HuH-7.5 (cell line): Measurements from ENCODE around the gene MR1.
A peak's percentile ranks its signal among the peaks of the same experiment; 100 is the strongest.

Experiments used
- DNase-seq: peaks from one replicate; pipeline ENCODE4 v3.0.0; 2011; ENCODE audit warnings: low spot score

MR1 gene

DNA sequence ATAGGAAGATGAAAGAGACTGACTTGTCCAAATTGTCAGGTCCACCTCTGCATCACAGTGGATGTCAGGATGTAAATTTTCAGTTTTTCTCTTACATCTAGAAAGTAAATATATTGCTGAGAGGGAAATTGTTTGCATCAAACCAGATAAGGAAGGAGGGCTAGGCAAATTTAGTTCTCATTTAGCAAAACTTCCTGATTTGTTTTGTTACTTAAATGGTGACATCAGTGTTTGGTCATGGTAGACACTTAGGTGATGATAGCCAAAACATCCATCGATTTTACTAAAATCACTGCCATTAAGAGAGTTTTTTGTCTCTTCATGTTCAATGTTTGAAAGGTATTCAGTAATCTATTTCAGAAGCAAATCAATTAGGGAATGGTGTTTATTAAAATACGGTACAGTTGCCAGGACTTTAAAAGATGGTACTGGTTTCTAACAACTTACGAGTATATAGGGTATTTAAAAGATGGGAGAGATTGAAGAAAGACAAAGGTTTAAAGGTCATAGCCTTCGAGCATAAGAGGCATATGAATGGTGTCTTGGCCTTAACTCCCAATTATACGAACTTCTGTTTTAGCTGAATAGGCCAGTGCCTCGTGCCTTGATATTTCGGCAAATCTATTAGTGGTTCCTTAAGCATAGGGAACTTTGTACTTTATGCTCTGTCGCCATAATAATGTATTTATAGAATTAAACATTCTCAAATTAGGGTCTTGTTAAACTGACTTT, 57.7 kb downstream of the MR1 start:
- no peak for DNase-seq

DNA sequence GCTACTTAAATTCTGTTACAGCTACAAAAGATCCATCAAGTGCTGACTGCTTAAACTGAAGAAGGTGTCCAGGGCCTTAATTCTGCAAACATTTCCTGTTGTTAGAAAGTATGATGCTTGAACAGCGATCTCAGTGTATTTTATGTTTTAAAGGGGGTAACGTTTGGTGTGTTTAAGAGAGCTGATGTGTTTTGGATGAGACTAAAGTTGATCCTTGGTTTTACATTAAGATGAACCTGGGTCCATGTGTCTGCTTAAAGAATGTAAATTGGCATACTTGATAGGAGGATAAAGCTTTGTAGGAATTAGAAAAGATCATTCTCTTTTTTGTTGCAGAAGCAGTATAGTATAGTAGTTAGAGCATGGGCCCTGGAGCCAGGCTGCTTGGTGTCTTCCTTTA, 58.3 kb downstream of the MR1 start:
- DNase-seq: no peak

DNA sequence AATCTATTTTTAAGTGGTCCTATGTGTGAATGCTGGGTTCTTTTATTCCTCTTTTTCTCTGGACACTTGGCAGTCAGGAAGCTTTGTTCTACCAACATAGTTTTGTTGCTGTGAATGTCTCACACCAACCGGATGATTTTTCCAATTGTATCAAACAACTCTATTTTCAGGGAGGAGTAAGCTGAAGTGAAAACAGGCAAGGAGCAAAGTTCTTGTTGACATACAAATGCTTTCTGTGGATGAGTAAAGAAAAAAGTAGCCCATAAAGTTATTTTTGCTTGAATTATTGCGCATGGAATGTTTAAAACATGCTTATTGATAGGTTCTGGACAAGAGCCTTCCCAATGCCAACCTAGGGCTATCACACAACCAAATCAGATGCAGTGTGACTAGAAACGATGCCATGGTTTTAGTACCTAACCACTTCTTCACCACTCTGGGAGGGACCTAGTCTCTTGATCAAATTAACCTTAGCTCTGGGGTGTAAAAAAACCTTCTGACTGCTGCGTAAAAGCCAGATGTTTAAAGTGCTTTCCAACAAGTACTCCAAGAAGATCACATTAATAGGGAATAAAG, 59.2 kb downstream of the MR1 start:
- DNase-seq: no peak

DNA sequence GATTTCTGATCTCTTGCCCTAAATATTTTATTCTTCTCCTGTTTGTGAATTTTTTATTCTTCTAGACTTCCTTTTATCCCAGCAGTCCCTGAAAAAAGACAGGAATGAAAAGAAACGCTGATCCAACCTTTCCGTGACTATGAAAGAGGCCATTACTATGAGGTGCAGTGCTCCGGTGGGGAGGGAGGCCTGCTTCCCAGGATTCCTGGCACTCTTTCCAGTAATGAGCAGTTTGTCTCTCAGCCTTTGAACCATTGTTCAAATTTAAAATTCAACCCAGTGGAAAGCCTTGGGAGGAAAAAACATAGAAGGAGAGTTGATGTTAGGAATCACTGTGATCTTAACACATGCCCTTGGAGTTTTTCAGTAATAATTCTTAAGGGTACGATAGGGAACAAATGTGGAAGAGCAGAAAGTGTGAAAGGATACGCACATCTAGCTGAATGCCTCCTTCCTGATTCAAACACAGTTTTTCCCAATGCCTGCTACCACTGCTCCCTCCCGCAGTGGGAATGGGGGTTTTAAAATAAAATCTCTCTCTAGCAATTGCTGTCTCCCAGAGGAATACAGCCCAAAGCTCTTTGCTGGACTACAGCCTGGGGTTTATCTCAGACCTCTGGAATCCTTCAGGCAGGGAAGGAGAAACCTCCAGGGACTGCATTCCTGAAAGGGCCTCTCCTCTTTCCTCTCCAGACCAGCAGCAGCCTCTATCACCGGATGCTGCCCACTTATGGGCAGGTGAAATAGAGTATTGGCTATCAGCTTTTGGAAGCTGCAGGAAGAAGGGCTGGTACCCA, 60.8 kb downstream of the MR1 start:
- no peak for DNase-seq

DNA sequence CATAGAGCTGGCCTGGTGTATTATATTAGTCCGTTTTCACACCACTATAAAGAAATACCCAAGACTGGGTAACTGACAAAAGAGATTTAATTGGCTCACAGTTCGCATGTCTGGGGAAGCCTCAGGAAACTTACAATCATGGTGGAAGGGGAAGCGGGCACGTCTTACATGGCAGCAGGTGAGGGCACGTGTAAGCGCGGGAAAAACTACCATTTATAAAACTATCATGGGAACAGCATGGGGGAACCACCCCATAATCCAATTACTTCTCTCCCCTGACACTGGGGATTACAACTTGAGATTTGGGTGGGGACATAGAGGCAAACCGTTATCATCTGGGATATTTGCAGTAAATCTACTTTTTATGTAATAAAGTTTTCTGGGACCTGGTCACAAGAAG, 61.5 kb downstream of the MR1 start:
- no peak for DNase-seq

DNA sequence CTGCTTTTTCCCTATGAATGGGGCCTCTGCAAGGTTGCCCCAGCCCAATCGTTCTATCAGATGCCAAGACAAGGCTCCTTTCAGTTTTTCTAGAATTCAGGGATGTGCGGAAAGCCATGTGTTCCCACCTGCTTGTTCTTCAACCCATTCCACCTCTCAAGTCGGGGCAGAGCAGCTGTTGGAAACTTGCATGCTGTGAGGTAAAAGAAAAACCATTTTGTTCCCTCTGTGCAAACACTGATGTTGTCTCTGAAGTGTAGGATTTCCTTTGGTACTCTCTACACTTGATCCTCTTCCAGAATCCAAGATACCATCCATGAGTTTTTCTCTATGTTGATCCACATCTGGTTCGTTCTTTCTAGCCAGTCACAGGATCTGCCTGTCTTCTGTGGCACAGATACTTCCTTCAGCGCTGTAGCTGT, 62.0 kb downstream of the MR1 start:
- DNase-seq: no peak

DNA sequence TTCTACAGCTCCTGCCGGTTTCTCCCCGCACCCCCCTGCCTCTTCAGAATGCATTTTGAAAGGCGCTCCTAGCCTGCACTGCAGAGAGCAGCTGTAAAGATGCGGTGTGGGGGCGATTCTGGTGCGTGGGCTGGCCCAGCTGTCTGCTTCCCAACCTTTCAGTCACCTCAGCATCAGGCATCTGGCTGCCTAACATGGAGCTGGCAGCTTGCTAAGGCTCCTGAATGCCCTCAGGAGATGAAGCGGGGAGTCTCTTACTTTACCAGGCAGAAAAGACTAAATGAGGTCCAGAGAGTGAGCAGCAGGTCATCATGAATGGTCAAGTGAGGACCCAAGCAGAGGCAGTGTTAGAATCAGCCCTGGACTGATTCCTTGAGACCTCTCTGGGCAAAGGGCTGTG, 63.5 kb downstream of the MR1 start:
- DNase-seq: no peak

DNA sequence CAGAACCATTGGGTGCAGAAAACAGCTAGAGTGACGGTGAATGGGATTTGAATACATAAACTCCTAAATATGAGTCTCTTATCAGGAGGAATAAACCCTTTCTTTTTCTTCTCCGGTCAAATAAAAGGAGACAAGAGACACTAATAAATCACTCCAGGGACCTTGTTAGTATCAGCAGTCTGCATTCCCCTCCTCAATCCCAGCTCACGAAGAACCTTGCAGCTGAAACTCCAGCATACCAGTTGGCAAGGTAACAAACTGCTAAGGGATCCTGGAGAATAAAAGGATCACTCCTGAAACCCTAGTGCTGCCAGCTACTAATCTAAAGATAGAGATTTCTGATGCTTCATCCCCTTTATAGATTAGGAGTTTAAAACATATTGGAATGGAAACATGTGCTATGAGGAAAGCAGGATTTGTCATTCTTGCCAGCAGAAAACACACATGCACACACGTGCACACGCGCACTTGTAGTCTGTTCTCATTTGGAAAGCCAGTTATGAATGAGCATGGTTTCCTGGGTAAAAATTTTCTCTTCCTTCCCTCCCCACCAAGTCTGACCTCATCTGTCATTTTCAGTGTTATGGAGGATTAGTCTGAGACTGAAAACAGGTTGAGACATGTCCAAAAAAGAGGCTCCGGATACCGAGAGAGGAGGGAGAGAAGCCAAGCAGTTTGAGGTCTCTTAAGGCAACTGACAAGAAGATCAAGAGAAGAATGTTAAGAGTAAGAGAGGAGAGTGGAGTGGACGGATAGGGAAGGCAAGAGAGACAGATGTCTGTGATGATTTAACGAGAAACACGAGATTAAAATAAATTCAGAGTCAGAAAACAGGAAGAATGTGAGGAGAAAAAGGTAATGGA, 65.6 kb downstream of the MR1 start:
- no peak for DNase-seq

DNA sequence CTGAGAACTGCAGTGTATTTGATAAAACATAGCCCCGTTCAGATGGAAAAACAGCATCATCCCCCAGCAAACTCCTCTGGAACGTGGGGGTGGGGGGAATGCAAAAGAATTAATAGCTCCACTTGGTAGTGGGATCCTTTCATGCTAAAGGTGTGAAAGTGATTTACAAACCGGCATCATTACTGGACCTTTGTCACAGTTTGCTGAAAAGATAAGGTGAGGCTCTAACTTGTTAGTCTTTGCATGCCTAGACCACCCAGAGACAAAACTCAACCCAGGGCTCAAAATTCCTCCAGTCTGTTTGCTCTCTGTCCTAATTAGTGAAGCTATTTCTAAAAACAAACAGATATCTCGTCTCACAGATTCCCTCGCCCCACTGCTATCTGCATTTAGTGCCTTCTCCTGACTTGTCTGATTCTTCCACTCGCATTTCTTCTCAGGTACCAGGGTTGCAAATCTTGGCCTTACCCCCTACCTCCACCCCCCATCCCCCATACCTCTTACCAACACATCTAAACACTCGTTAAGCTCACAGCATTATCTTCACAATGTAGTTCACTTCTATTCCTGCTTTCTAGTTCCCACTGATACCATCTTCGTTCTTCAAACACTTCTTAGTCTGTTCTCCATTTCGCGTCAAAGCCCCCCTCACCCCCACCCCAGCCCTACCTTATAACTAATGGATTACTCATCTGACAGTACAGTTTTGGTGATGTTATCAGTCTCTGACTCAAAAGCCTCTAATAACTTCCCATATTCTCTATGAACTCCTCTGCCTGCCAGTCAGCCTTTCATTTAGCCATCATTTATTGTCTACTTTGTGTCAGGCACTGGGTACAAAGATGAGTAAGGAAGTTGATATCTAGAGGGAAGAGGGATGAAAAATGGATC, 66.5 kb downstream of the MR1 start:
- DNase-seq: no peak

DNA sequence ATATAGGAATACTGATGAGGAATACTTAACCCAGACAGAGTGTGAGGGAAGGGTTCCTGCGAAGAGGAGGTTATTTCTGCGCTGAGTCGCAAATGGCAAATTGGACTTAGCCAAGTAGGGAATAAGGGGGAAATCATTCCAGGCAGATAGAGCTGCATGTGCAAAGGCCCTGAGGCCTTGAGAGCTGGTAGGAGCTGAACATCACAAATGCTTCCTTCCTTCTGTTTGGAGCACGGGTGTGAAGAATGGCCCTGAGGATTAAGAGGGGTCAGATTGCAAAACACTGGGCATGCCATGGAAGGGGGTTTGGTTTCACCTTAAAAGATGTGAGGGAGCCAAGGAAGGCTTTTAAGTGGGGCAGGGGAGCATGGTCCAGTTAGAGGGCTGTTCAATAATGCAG, 67.2 kb downstream of the MR1 start:
- DNase-seq: no peak

DNA sequence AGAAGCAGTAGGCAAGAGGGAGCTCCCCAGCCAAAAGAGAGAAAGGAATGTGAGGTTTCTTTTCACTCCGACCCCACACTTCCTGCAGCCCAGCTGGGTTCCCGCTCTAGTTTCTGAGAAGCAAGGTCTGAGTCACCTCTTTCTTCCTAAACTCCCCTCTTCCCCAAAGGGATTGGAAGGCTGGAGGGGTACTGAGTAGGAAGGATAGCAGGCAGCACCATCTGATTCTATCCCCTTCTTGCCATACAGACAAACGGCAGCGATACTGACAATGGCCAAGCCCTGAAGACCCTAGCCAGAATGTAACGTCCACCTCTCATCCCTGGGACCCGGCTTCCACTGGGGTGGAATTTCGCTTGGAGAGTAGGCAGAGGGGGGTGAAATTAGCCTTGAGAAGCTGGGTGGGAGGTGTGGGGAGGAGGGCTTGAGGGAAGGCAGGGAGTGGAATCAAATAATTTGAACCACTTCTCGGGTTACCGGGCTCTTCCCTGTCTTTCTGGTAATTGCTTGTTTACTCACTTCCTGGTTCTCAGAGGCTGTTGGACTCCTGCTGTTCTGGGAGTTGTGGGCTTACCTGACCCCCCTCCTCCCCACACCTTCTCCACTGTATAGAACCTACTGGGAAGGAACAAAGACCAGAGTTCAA, 67.9 kb downstream of the MR1 start:
- DNase-seq: no peak

DNA sequence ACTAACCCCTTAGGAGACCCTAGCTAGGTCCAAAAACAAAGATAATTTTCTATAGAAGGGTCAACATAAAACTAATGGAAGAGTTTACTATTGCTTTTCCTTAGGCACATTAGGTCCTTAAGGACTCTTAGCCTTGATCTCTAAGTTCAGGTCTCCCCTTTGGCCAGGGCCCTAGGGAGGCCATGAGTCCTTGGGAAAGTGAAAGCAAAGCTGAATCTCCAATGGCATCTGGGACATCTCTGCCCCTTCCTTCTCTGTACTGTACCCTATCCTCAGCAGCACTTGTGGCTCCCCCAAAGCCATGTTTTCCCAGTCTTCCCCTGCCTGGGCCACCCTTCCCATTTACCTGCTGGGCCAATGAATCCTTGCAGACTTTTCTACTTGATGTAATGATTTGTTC, 69.1 kb downstream of the MR1 start:
- no peak for DNase-seq

DNA sequence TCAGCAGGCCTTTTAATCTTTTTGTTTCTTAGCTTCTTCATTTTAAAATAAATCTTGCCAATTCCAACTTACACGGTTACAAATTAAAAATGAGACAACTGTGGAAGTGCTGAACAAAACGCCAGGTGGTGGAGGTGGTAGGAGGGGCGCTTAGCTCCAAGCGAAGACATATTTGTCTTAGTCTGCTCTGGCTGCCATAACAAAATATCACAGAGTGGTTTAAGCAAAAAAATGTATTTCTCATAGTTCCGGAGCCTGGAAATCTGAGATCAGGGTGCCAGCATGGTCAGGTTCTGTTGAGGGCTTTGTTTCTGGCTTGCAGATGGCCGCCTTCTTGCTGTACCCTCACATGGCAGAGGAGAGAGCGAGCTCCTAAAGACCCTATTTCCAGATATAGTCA, 69.6 kb downstream of the MR1 start:
- no peak for DNase-seq

DNA sequence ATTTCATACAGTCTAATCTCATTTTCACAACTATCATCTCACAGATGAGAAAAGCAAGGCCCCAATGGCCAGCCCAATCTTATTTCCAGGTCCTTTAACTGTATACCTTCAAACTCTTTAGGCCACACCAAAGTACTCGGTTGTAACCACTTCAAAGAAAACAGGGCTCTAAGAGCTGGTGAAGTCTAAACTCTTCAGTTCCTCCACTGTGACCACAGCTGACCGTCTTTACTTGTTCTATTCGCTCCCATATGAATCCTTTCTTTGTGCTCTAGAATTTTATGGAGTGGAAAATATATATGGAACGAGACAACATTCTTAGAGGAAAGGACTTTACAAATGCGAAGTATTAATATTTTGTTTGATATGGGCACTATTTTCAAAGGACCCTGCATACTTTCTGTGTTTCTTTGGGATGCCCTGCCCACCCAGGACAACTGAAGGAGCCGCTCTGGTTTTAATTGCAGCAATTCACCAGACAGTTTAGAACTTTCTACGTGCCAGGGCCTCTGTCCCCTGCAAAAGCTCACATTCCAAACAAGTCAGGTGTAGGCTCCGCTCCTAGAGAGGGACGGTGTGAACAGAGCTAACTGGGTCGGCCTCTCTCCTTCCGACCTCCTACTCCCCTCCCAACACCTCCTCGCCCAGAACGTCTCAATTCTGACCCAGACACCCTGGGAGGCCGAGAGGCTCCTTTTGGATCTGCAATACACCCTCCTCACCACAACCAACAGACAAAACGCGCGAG, 70.4 kb downstream of the MR1 start:
- no peak for DNase-seq

DNA sequence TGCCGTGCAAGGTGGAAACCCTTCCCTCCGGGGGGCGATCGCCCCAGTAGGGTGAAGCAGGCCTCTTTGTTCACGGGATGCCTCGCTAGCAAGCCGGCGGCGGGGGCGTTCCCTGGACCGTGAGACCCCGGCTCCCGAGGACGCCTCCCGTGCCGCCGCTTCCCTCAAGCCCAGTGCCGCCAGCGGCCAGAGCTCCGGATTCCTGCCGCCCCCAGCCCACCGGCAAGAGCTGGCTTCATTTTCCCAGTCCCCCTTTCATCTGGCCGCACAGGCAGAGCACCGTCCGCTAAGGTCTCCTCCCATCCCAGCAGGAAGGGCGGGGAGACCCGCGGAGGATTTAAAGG, 71.0 kb downstream of the MR1 start:
- DNase-seq: peak; percentile 50

DNA sequence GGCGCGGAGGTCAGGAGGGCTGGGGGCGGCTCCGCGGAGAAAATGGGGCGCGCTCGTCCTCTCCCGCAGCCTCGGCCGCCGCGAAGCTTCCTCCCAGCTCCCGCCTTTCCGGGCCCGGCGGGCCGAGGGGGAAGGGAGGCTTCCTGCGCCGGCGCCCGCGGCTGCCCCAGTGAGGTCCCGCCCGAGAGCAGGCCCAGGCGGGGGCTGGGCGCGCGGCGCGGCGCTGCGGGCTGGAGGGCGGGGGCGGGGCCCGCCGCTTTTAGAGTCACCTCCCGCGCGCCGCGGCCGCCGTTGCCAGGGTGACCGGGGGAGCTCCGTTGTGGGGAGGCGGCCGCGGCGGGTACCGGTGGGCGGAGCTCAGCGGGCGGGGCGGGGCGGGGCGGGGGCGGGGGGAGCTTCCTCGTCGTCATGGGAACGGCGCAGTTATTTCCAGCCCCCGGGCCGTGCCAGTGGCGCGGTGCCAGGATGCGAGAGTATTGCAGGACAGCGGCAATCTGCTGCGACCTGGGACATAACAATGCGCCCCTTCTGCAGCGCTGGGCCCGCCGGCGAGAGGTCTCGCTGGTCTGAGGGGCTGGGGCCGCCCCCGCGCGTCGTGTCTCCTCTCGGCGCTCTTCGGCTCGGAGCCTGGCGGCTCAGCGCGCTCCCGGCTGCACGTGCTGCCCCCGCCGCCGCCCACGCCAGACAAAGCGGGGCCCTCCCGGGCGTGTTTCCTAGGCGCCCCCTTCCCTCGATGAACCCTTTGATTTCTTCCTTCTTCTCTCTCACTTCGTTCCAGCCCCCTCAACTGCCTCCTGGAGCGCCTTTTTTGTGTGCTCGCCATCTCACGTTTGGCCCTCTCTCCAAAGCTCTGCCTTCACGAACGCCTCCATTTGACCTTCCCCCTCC, 71.6 kb downstream of the MR1 start:
- DNase-seq: peak; percentile 81

DNA sequence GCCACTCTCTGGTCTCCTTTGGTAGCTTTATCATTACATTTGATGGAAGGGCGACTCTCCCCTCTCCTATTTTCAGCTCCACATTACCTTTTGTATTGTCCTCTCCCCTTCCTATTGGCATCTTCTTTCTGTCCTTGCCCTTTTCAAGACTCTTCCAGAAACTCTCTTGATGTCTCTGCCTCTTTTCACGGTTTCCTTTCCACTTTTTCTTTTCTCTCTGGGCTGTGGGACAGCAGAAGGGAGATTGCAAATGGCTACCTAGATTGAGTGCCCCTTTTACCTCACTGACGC, 72.2 kb downstream of the MR1 start:
- no peak for DNase-seq

DNA sequence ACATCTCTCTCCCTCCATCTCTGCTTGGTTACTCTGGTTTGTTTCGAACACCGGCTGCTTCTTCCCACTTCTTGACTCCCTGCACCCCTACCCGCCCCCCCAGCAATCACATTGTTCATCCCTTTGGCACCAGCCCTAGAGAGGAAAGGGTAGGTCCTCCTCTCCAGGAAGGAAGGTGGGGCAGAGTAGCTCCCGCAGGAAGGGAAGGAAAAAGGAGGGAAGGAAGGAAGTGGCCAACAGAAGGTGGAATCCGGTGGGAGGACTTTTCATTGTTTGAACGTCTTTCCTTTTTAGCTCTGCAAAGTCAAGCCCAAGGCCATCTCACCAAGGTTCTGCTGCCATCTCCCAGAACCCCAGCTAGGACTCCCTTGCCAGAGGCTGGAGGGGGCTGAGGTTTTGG, 72.7 kb downstream of the MR1 start:
- DNase-seq: no peak

DNA sequence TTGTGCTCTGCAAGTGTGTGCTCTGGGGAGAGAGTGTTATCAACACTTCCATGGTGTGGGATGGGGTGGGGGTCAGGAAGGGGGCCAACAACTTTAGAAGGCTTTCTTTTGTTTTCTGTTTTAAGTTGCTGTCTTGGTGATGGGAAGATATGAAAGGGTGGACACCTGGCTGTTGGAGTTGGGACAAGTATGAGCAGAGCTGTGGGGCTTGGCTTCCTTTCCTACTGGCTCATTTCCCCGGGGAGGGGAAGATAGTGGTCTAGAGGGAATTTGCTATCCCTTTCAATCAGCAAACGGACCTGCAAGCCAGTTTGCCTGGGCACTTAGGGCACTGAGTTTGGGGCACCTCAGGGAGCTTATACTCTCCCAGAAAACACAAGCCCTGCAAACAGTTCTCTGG, 73.9 kb downstream of the MR1 start:
- DNase-seq: no peak
